SHP77 (cell line): ENCODE results near the gene CACNG7.

ENCODE experiments used
- DNase-seq, 2 experiments: peaks; one replicate each; lab custom pipeline; 2025; lab: John Stamatoyannopoulos, UW

CACNG7 gene

GRCh38 chr19:53878776-53879139 is 30.3 kb upstream of the CACNG7 start:
- no peak for DNase-seq

GRCh38 chr19:53879140-53880081 is 29.7 kb upstream of the CACNG7 start:
- peak; percentile 93 to 95 for DNase-seq

GRCh38 chr19:53880711-53881481 is 28.2 kb upstream of the CACNG7 start:
- no peak for DNase-seq

- DNase-seq = peak; percentile 56 to 75
Measured at GRCh38 chr19:53881482-53882390, 27.3 kb upstream of the CACNG7 start, which contains the start of gene PRKCG. TSS of gene PRKCG (plus strand) at chr19:53882197. CDS start at chr19:53882495, 298 bp downstream.

GRCh38 chr19:53882391-53883050 is 26.6 kb upstream of the CACNG7 start:
- no peak for DNase-seq

GRCh38 chr19:53883231-53883661 is 25.8 kb upstream of the CACNG7 start:
- no peak for DNase-seq

GRCh38 chr19:53883741-53884140 is 25.3 kb upstream of the CACNG7 start:
- DNase-seq = no peak

GRCh38 chr19:53884256-53884655 is 24.8 kb upstream of the CACNG7 start:
- DNase-seq = no peak

- no peak for DNase-seq
Measured at GRCh38 chr19:53885036-53885435, 24.0 kb upstream of the CACNG7 start.

GRCh38 chr19:53892301-53892980 is 16.6 kb upstream of the CACNG7 start:
- no peak for DNase-seq

GRCh38 chr19:53892981-53893325 is 16.1 kb upstream of the CACNG7 start:
- DNase-seq = peak in 1 of 2 experiments; percentile 23

GRCh38 chr19:53894707-53895106 is 14.4 kb upstream of the CACNG7 start:
- no peak for DNase-seq

GRCh38 chr19:53896682-53897081 is 12.4 kb upstream of the CACNG7 start:
- no peak for DNase-seq

- DNase-seq = no peak
Measured at GRCh38 chr19:53897459-53897858, 11.6 kb upstream of the CACNG7 start.

- no peak for DNase-seq
Measured at GRCh38 chr19:53898166-53898565, 10.9 kb upstream of the CACNG7 start.

- no peak for DNase-seq
Measured at GRCh38 chr19:53898636-53899341, 10.3 kb upstream of the CACNG7 start.

GRCh38 chr19:53900191-53900860 is 8.8 kb upstream of the CACNG7 start:
- DNase-seq = no peak

- no peak for DNase-seq
Measured at GRCh38 chr19:53903055-53903680, 5.9 kb upstream of the CACNG7 start.

- no peak for DNase-seq
Measured at GRCh38 chr19:53904909-53905308, 4.2 kb upstream of the CACNG7 start.
